GM23338 (cell line): ENCODE results near the gene FOXP2.

ENCODE experiments used
- POLR2AphosphoS5 ChIP-seq: IDR thresholded peaks from 2 replicates; pipeline ENCODE4 v1.6.1; 2016; ENCODE audit warnings: antibody characterized with exemption, low read depth
- ZNF114 ChIP-seq: fragments of 250-450 bp; sonication (Bioruptor Pico); IDR thresholded peaks from 2 replicates; pipeline ENCODE4 v1.5.0; 2020; ENCODE audit warnings: mild to moderate bottlenecking, moderate library complexity
- TF ChIP-seq, protein P1 (sequence below), 2 experiments: fragments of 200-600 bp in 1 of 2; sonication (generic) in 1 of 2; conservative IDR thresholded peaks; 2 replicates each; pipeline versions ENCODE4 v1.5.1 to v1.6.1; 2016 to 2017; ENCODE audit warnings: antibody characterized with exemption in 2 of 2, low read depth in 2 of 2, mild to moderate bottlenecking in 2 of 2, moderate library complexity in 1 of 2

- TF ChIP-seq, protein P1, sequence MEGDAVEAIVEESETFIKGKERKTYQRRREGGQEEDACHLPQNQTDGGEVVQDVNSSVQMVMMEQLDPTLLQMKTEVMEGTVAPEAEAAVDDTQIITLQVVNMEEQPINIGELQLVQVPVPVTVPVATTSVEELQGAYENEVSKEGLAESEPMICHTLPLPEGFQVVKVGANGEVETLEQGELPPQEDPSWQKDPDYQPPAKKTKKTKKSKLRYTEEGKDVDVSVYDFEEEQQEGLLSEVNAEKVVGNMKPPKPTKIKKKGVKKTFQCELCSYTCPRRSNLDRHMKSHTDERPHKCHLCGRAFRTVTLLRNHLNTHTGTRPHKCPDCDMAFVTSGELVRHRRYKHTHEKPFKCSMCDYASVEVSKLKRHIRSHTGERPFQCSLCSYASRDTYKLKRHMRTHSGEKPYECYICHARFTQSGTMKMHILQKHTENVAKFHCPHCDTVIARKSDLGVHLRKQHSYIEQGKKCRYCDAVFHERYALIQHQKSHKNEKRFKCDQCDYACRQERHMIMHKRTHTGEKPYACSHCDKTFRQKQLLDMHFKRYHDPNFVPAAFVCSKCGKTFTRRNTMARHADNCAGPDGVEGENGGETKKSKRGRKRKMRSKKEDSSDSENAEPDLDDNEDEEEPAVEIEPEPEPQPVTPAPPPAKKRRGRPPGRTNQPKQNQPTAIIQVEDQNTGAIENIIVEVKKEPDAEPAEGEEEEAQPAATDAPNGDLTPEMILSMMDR (conservative IDR thresholded peaks at IDR 0.05; ENCODE audit: low read depth in 2 of 2), result no peak
- no peak for TF ChIP-seq POLR2AphosphoS5
- TF ChIP-seq ZNF114 (CRISPR knock-in tag), result no peak
Observed at GRCh38 chr7:114590298-114590697, 175.7 kb downstream of the FOXP2 start.
